Panc1 (cell line): Measurements from ENCODE around the gene AGTPBP1.

Experiments used
- CTCF ChIP-seq: fragments of 450-650 bp; IDR thresholded peaks from 2 replicates; pipeline ENCODE4 v1.5.1; 2017; ENCODE audit warnings: mild to moderate bottlenecking
- POLR2AphosphoS5 ChIP-seq: IDR thresholded peaks from 2 replicates; pipeline ENCODE4 v1.6.1; 2012; ENCODE audit warnings: mild to moderate bottlenecking, low read depth, low read length, moderate library complexity
- TCF7L2 ChIP-seq: IDR thresholded peaks from 2 replicates; pipeline ENCODE4 v1.6.1; 2011; ENCODE audit warnings: mild to moderate bottlenecking, low read depth, low read length, inconsistent platforms

- TF ChIP-seq TCF7L2: no peak
- TF ChIP-seq CTCF: no peak
- TF ChIP-seq POLR2AphosphoS5: no peak
Measured at GRCh38 chr9:85528142-85528541, 213.6 kb downstream of the AGTPBP1 start.
